ENCODE results near the gene SHISA6.

SHISA6 gene

GRCh38 chr17:11612956-11613355, 371.9 kb downstream of the SHISA6 start:
- no peak for DNase-seq
